IPS-18c (cell line): ENCODE results near the gene PIBF1.
"Not testable (repeated sequence)": the region's sequence is repeated elsewhere in the genome, so short reads cannot be mapped to it uniquely, and the experiment has no call there.

ENCODE experiments used
- H3K4me3 ChIP-seq: 2 replicates; pipeline ENCODE4 v1.7.0; 2013; ENCODE audit warnings: low read depth, mild to moderate bottlenecking, low read length, moderate library complexity; ENCODE audit not compliant: insufficient read depth
- H3K9me3 ChIP-seq: one replicate; pipeline ENCODE4 v1.6.1; 2013; ENCODE audit warnings: mild to moderate bottlenecking, low read length, moderate library complexity; ENCODE audit not compliant: control insufficient read depth, insufficient read depth

Gene PIBF1

DNA sequence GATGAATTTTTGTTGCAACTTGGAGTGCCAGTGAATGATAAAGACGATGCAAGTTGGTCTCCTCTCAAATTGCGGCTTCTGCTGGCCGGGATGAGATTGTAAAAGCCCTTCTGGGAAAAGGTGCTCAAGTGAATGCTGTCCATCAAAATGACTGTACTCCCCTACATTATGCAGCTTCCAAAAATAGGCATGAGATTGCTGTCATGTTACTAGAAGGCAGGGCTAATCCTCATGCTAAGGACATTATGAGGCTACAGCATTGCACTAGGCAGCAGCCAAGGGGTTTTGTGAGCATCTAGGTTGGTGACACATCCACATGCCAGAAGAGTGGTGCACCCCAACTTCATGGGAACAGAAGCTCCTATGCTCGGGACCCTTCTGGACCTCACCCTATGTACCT, 254.6 kb downstream of the PIBF1 start:
- no peak overlapping the region for H3K4me3 ChIP-seq
- no peaks in the 10 kb centered on the region for H3K9me3 ChIP-seq

DNA sequence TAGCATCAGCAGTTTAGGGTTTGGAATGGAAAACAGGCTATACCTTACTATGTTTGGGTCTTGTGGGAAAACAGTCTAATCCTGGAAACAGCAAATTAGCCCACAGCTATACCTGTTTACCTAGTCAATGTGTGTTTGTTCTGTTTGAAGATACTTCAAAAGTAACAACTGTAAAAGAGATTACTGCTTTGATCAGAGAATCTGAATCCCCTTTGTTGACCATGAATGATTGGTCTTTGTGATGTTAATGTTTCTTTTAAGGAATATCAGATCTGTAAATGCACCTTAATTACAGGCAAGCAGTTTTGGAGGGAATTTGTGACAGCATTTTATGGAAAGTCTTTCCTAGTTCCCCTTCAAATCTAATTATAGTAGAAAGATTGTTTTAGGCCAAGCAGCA, 256.1 kb downstream of the PIBF1 start:
- H3K9me3 ChIP-seq: no peaks in the 10 kb centered on the region
- no peak overlapping the region for H3K4me3 ChIP-seq

DNA sequence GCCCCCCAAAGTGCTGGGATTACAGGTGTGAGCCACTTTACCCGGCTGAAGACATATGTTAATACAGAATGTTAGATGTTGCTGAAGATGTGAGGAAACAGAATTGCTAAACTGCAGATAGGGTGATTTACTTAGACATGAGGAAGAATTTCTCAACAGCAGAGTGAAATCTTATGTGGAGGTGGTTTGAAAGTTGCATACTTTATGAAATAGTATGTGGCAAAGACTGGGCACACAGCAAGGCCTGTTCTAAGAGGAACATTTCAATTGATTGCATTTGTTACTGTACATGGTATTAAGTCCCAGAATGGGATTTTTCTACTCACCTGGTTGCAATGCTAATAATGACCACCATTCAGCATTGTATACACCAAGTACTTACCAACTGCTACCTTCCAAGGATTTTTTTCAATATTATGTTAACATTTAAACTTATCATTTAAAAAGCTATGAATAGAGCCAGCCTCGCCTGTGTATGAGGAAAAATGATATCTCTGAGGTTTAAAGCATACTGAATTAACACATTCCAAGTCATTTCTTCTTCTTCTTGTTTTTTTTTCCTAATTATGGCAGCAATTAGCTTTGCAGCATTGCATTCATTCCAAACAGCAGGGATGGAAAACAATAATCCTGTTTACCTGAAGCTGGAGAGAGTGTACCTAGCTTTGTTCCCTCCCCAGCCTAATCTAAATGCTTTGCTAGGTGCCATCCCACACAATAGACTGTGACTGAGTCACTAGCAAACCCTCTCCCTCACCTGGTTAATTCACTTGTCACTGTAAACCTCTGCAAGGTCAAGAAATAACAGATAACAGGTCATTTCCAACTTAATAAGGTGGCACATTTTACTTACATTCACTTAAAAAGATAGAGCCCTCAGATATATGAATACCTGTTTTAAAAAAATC, 257.5 kb downstream of the PIBF1 start:
- H3K4me3 ChIP-seq: no peak overlapping the region

DNA sequence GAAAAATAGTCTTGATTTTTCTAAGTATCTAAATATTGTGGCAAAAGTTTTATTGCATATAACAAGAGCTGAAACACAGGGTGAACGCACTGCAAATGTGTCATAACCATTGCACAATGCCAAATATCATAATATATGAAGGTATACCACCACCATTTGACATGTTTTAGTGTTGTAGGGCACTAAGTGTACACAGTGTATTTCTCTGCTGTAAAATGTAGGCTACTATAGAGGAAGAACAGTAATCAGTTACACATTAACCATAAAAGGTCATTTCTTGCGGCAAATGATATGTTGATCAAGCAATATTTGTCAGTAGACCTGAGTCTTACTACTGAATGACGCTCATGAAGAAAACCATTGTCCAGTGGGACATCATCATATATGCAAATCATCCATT, 258.6 kb downstream of the PIBF1 start:
- Histone ChIP-seq H3K4me3 (no peak overlapping the region), H3K9me3 (no peaks in the 10 kb centered on the region)

More for the DNA sequence above, 257.5 kb downstream of the PIBF1 start:
- no peaks in the 10 kb centered on the region for H3K9me3 ChIP-seq

DNA sequence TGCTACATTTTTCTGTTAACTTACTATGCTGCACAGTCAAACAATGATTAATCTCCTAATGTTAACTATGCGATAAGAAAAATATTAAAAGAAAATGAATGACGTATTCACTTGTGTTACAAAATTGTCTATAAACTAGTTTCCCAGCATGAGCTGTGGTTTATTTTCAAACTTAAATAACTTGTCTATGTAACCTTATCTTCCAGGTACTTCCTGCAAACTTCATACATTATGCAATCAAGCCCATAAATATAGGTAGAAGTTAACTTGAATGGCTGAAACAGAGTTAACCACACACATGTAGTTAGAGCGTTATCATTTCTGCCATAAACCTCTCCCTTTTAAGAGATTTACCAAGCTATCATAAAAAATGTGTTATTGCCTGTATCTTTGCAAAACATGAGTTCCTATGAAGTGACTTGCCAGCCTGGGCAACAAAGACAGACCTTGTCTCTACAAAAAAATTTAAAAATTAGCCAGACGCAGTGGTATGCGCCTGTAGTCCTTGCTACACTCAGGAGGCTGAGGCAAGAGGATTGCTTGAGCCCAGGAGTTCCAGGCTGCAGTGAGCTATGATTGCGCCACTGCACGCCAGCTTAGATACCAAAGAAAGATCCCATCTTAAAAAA, 259.1 kb downstream of the PIBF1 start:
- Histone ChIP-seq H3K4me3 (no peak overlapping the region), H3K9me3 (no peaks in the 10 kb centered on the region)

DNA sequence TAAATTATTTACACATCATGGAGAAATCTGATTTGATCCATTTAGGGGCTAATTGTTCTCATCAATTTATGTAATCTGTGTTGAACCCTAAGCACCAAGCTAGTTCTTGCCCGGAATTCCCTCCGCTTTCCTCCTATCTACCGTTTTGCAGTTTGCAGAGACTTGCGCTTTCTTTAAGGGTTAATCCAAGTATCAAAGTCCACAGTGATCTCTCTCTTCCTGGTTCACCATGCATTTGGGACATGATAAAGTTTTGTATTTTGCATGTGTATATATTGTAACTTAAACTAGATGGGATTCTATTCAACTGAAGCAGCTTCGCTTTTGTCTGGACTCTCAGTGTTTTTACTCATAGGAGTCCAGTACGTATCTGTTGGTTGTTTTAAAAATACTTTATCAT, 263.1 kb downstream of the PIBF1 start:
- no peak overlapping the region for H3K4me3 ChIP-seq
- H3K9me3 ChIP-seq: no peaks in the 10 kb centered on the region

DNA sequence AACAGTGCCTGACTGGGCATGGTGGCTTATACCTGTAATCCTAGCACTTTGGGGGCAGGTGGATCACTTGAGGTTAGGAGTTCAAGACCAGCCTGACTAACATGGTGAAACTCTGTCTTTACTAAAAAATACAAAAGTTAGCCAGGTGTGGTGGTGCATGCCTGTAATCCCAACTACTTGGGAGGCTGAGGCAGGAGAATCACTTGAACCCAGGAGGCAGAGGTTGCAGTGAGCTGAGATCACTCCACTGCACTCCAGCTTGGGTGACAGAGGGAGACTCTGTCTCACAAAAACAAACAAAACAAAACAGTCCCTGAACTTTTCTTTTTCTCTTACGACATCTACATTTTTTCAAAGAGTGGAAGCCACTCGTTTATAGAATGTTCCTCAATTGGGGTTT, 266.7 kb downstream of the PIBF1 start:
- not testable (repeated sequence) for H3K4me3 ChIP-seq, H3K9me3 ChIP-seq

DNA sequence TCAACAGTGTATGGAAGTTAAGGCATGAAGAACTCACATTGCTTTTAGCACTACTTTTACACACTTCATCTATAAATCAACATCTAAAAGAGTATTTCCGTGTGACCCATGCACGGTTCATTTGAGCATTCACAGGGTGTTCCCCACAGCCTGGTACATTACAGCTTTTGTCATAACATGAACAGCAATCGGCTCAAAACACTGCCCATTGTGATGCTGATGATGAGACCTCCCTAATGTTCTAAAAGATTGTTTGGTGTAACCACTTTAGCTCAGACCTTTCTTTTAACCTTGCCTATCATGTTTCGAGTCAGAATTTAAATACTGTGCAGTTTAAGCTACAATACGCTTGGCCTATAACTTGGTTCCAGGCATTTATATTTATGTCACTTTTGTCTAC, 272.8 kb downstream of the PIBF1 start:
- Histone ChIP-seq H3K4me3 (no peak overlapping the region), H3K9me3 (no peaks in the 10 kb centered on the region)

DNA sequence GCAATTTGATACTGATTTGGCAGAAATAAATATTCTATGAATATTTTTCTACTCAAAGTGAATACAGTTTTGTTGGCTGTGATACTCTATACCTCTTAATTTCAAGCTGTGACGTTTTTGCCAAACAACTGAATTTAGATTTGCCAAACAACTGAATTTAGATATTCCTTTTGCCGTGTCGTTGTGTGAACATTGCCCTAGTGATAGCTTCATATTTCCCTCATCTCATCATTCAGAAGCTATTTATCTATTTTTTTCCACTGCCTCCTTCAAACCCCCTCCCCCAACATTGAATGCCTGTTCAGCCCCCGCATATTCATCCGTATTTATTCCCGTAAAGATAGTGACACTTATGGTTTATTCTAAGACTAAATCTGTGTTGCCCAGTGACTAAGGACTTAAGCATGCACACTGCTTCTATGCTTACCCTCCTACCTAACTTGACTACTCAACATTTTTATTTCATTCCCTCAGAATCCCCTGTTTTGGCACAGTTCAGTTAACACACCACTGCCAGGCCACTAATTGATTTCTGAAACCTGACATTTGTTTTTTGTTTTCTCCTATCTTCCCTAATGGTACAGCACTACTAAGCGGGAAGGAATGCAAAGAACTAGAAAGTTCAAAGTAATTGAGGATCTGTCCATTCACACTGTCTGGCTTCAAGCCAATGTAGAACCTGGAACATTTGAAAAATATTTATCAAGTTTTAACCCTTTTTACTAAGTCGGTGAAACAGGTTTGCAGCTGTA, 274.1 kb downstream of the PIBF1 start:
- Histone ChIP-seq H3K4me3 (no peak overlapping the region), H3K9me3 (peaks cover 5% of the 10 kb centered on the region)

DNA sequence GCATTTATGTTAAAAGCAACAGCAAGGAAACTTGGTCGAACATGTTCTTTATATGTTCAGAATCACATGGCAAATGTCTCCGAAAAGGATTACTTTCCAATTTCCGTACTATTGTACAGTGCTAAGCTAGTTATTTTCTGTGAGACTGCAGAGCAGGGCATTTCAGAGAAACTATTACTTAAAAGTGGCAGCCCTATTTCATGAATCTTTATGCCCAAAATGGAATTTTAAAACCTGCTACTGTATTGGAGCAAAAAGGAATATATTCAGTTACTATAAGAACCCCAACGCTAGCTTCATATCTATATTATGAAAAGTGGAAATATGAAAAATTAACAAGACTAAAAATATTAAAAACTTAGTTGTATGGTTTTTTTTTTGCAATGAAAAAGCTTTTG, 274.6 kb downstream of the PIBF1 start:
- no peak overlapping the region for H3K4me3 ChIP-seq
- peaks cover 5% of the 10 kb centered on the region for H3K9me3 ChIP-seq

DNA sequence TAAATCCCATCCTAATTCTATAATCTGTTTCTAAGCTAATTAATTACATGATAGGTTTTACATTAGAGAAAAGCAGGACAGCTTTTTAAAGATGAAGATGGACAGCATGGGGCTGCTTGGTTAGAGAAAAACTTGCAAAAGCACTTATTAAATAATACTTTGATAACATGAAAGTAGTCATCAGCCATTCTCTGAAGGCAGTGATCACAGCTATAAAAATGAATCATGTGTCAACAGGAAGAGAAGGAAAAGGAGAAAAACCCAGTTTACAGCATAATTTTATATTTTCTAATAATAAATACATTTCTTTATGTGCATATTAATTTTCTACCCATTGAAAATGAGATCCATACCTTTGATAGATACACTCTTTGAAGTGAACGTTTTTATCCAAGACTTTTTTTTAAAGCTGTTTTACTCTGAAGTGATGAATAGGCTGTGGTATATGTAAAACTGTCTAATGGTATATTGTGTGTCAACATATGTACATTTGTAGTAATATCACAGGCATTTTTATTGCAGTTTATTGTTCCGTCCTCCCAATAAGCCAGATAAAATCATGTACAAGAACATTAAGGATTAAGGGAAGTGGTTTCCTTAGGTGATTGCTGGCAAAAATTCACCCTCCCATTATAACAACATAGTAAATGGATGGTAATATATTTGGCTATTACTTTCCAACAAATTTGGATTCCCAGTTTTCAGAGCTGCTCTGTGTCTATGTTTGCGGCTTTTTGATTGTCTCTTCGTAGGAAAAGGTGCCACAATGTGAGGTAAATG, 275.5 kb downstream of the PIBF1 start:
- Histone ChIP-seq H3K4me3 (no peak overlapping the region), H3K9me3 (peaks cover 5% of the 10 kb centered on the region)

DNA sequence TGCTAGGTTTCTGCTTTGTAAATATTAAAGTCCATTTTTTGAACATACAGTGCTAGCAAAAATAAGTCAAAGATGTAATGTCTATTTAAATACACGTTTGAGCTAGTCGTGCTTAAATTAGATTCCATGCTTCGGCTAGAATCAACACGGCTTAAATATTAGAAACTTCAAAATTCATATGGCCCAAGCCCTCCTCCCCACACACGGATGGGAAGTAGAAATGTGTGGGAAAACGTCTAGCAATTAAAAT, 276.1 kb downstream of the PIBF1 start:
- Histone ChIP-seq H3K4me3 (no peak overlapping the region), H3K9me3 (peaks cover 5% of the 10 kb centered on the region)

DNA sequence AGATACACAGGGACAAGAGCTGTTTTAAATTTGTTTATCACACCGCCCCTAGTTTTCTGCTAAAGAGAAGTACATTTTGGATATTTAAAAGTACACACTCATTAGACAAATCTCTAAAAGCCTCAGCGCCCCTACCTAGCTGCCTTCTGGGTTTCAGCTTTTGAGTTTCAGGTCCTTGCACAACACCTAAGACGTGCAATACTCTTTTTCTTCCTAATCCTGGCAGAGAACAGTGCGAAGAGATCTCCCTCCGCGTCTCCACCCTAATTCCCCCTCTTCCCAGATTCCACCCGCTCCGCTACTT, 276.5 kb downstream of the PIBF1 start:
- Histone ChIP-seq H3K4me3 (peak overlapping the region; percentile 73), H3K9me3 (peaks cover 5% of the 10 kb centered on the region)

DNA sequence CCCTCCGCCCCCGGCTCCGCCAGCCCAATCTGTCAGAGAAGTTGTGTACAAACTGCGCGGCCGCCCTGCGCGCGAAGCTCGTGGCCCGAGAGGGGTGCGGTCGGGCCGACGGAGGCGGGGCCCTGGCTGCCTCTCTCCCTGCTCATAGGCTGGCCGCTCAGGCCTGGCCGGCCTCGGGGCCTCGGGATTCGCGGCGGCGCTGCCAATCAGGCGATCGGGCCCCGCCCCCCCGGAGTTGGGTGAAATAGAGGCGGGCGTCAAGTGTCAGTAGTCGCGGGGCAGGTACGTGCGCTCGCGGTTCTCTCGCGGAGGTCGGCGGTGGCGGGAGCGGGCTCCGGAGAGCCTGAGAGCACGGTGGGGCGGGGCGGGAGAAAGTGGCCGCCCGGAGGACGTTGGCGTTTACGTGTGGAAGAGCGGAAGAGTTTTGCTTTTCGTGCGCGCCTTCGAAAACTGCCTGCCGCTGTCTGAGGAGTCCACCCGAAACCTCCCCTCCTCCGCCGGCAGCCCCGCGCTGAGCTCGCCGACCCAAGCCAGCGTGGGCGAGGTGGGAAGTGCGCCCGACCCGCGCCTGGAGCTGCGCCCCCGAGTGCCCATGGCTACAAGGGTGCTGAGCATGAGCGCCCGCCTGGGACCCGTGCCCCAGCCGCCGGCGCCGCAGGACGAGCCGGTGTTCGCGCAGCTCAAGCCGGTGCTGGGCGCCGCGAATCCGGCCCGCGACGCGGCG, 277.0 kb downstream of the PIBF1 start, which contains the start of gene KLF5:
TSS of gene KLF5 (plus strand) at position 270 of the 724 bp plus-strand sequence. CDS start at position 593, 323 bp downstream.
- peaks cover 5% of the 10 kb centered on the region for H3K9me3 ChIP-seq
- peak within 1 kb of the TSS; percentile 73 for H3K4me3 ChIP-seq

DNA sequence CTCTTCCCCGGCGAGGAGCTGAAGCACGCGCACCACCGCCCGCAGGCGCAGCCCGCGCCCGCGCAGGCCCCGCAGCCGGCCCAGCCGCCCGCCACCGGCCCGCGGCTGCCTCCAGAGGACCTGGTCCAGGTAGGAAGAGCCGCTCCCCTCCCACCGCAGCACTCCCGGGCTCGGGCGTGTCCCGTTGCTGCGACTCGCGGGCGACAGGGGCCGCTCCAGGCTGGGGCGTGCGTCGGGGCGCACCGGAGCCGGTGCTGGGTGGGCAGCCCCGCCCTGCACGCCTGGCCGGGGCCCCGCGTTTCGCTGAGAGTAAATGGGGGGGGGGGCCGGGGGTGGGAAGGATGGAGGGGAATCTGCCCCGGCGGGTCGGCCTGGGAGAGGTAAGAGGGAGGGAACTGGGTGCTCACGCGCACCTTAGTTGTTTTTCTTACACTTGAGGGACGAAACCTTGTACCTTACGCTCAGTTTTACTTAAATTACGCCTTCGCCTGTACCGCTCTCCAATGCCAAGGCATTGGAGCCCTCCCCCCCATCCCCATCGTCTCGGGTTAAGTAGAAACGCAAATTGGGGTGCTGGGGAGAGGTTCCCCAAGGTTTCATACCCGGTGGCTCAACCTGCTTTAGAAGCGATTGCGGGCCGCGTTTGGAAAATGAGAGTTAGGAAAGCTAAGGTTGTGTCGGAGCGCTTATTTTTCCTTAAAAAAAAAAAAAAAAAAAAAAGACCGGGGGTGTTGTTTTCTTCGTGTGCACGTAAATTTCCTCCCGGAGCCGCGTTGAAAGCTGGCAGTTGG, 277.7 kb downstream of the PIBF1 start:
- Histone ChIP-seq H3K9me3 (peaks cover 5% of the 10 kb centered on the region), H3K4me3 (peak overlapping the region; percentile 73)
